Natural killer cell treated with Interleukin-12 subunit alpha and Interleukin-12 subunit beta and Interleukin-15 and Interleukin-18, amount 100 ng/mL, for 72 hours (primary cell): ENCODE measurements around the gene SND1. TPM values are rescaled to one million over a fixed set of nuclear protein-coding genes. Genes with fewer than 3 reads are reported as not detected.
A peak's percentile ranks its signal among the peaks of the same experiment; 100 is the strongest.

Source experiments
- ATAC-seq, 2 donors: fragments of 150-1000 bp; cut with Tn5 transposase in 1 of 2; sonication (Bioruptor Pico), chemical (Tn5 transposase) in 1 of 2; 2 replicates each; pipeline ENCODE4 v1.10.0; 2021
- DNase-seq: peaks from one replicate; pipeline ENCODE4 v3.0.0; 2022; ENCODE audit warnings: low spot score
- H3K27ac Mint-ChIP-seq, 2 donors: 1 replicate in 1 of 2; 2 replicates in 1 of 2; pipeline ENCODE4 v1.8.0; 2022; ENCODE audit warnings: mixed read lengths in 2 of 2, mild to moderate bottlenecking in 1 of 2, moderate library complexity in 1 of 2
- H3K27me3 Mint-ChIP-seq, 2 donors: 1 replicate in 1 of 2; 2 replicates in 1 of 2; pipeline ENCODE4 v1.8.0; 2022; ENCODE audit warnings: mixed read lengths in 2 of 2
- H3K36me3 Mint-ChIP-seq: one replicate; pipeline ENCODE4 v1.8.0; 2022; ENCODE audit warnings: mixed read lengths
- H3K4me1 Mint-ChIP-seq, 2 donors: 1 replicate in 1 of 2; 2 replicates in 1 of 2; pipeline ENCODE4 v1.8.0; 2022; ENCODE audit warnings: low read depth in 2 of 2, mixed read lengths in 2 of 2, mild to moderate bottlenecking in 1 of 2
- H3K4me3 Mint-ChIP-seq: one replicate; pipeline ENCODE4 v1.8.0; 2022; ENCODE audit warnings: mixed read lengths
- H3K9me3 Mint-ChIP-seq: 2 replicates; pipeline ENCODE4 v1.8.0; 2022; ENCODE audit warnings: mixed read lengths
- total RNA-seq, 2 donors: library from RNA; stranded (reverse); gene quantifications; one replicate each; pipeline ENCODE4 v1.2.3, GENCODE V29; 2022

The SND1 gene
- total RNA-seq, 2 donors from 2014 or later, result 311 to 347 TPM

- Mint-ChIP-seq H3K4me3 (peak overlapping the region; percentile 47), H3K27me3 (no peaks in the 10 kb centered on the region), H3K9me3 (no peaks in the 10 kb centered on the region), H3K4me1 (peaks cover 8 to 21% of the 10 kb centered on the region in 2 donors), H3K36me3 (no peaks in the 10 kb centered on the region), H3K27ac (no peak overlapping the region)
- ATAC-seq, result no peak
- DNase-seq, result no peak
Measured at GRCh38 chr7:128029405-128029995, 377.5 kb downstream of the SND1 start.

GRCh38 chr7:128030263-128030653, 378.3 kb downstream of the SND1 start:
- H3K36me3 Mint-ChIP-seq, result no peaks in the 10 kb centered on the region
- H3K27ac Mint-ChIP-seq, result no peak overlapping the region
- H3K4me3 Mint-ChIP-seq, result peak overlapping the region; percentile 68
- ATAC-seq, result no peak
- H3K4me1 Mint-ChIP-seq, result peaks cover 8 to 21% of the 10 kb centered on the region in 2 donors
- no peak for DNase-seq
- H3K27me3 Mint-ChIP-seq, result no peaks in the 10 kb centered on the region
- H3K9me3 Mint-ChIP-seq, result no peaks in the 10 kb centered on the region

- H3K36me3 Mint-ChIP-seq, result no peaks in the 10 kb centered on the region
- no peak for DNase-seq
- no peak within 1 kb of the TSS for H3K27ac Mint-ChIP-seq
- H3K4me3 Mint-ChIP-seq, result peak within 1 kb of the TSS; percentile 93
- no peaks in the 10 kb centered on the region for H3K9me3 Mint-ChIP-seq
- H3K4me1 Mint-ChIP-seq, result peaks cover 12 to 21% of the 10 kb centered on the region in 2 donors
- ATAC-seq, result peak; percentile 59 to 62
- H3K27me3 Mint-ChIP-seq, result no peaks in the 10 kb centered on the region
Measured at GRCh38 chr7:128030654-128031611, 378.9 kb downstream of the SND1 start, which contains the start of gene LRRC4. Gene LRRC4 (minus strand): TSS chr7:128031437. CDS start chr7:128030640, 797 bp downstream.

GRCh38 chr7:128031901-128032604, 380.1 kb downstream of the SND1 start:
- Mint-ChIP-seq H3K27me3 (no peaks in the 10 kb centered on the region), H3K4me1 (peaks cover 12 to 19% of the 10 kb centered on the region in 2 donors), H3K27ac (no peak overlapping the region), H3K36me3 (no peaks in the 10 kb centered on the region), H3K4me3 (peak overlapping the region; percentile 93), H3K9me3 (no peaks in the 10 kb centered on the region)
- DNase-seq, result peak; percentile 71
- peak; percentile 88 to 94 for ATAC-seq

- no peak for DNase-seq
- Mint-ChIP-seq H3K4me3 (no peak overlapping the region), H3K36me3 (no peaks in the 10 kb centered on the region), H3K4me1 (peaks cover 12 to 25% of the 10 kb centered on the region in 2 donors), H3K27me3 (no peaks in the 10 kb centered on the region), H3K9me3 (no peaks in the 10 kb centered on the region), H3K27ac (no peak overlapping the region)
- ATAC-seq, result peak; percentile 7 to 40
Measured at GRCh38 chr7:128032605-128033235, 380.7 kb downstream of the SND1 start.

- ATAC-seq (no peak), DNase-seq (no peak)
- no peaks in the 10 kb centered on the region for H3K36me3 Mint-ChIP-seq
- peak overlapping the region; percentile 58 for H3K4me3 Mint-ChIP-seq
- peaks cover 12 to 26% of the 10 kb centered on the region in 2 donors for H3K4me1 Mint-ChIP-seq
- H3K27me3 Mint-ChIP-seq, result no peaks in the 10 kb centered on the region
- no peaks in the 10 kb centered on the region for H3K9me3 Mint-ChIP-seq
- H3K27ac Mint-ChIP-seq, result no peak overlapping the region
Measured at GRCh38 chr7:128033246-128033645, 381.3 kb downstream of the SND1 start.

- Mint-ChIP-seq H3K4me3 (no peak overlapping the region), H3K27ac (no peak overlapping the region), H3K9me3 (no peaks in the 10 kb centered on the region), H3K27me3 (no peaks in the 10 kb centered on the region), H3K4me1 (peaks cover 5 to 21% of the 10 kb centered on the region in 2 donors), H3K36me3 (no peaks in the 10 kb centered on the region)
- no peak for ATAC-seq
- no peak for DNase-seq
Measured at GRCh38 chr7:128034825-128035224, 382.8 kb downstream of the SND1 start.

GRCh38 chr7:128035712-128036111, 383.7 kb downstream of the SND1 start:
- Mint-ChIP-seq H3K27me3 (no peaks in the 10 kb centered on the region), H3K4me1 (peaks cover 5 to 19% of the 10 kb centered on the region in 2 donors), H3K4me3 (no peak overlapping the region), H3K9me3 (no peaks in the 10 kb centered on the region), H3K36me3 (no peaks in the 10 kb centered on the region), H3K27ac (no peak overlapping the region)
- ATAC-seq (no peak), DNase-seq (no peak)

GRCh38 chr7:128036226-128036940, 384.4 kb downstream of the SND1 start:
- H3K4me1 Mint-ChIP-seq, result peaks cover 5 to 19% of the 10 kb centered on the region in 2 donors
- ATAC-seq (no peak), DNase-seq (no peak)
- no peaks in the 10 kb centered on the region for H3K36me3 Mint-ChIP-seq
- H3K27ac Mint-ChIP-seq, result no peak overlapping the region
- H3K4me3 Mint-ChIP-seq, result no peak overlapping the region
- H3K27me3 Mint-ChIP-seq, result no peaks in the 10 kb centered on the region
- H3K9me3 Mint-ChIP-seq, result no peaks in the 10 kb centered on the region

GRCh38 chr7:128037081-128037480, 385.1 kb downstream of the SND1 start:
- H3K4me3 Mint-ChIP-seq, result no peak overlapping the region
- no peak for ATAC-seq
- H3K27me3 Mint-ChIP-seq, result no peaks in the 10 kb centered on the region
- H3K27ac Mint-ChIP-seq, result peak overlapping the region in 1 of 2 donors; percentile 61
- H3K4me1 Mint-ChIP-seq, result peaks cover 5 to 19% of the 10 kb centered on the region in 2 donors
- no peaks in the 10 kb centered on the region for H3K36me3 Mint-ChIP-seq
- no peaks in the 10 kb centered on the region for H3K9me3 Mint-ChIP-seq
- no peak for DNase-seq

GRCh38 chr7:128037880-128038619, 386.1 kb downstream of the SND1 start:
- Mint-ChIP-seq H3K27me3 (no peaks in the 10 kb centered on the region), H3K4me3 (no peak overlapping the region), H3K27ac (peak overlapping the region in 1 of 2 donors; percentile 61), H3K9me3 (no peaks in the 10 kb centered on the region), H3K36me3 (no peaks in the 10 kb centered on the region), H3K4me1 (peaks cover 5 to 19% of the 10 kb centered on the region in 2 donors)
- no peak for DNase-seq
- no peak for ATAC-seq

- DNase-seq, result no peak
- Mint-ChIP-seq H3K36me3 (no peaks in the 10 kb centered on the region), H3K27me3 (no peaks in the 10 kb centered on the region), H3K9me3 (no peaks in the 10 kb centered on the region), H3K4me1 (peaks cover 13 to 26% of the 10 kb centered on the region in 2 donors), H3K27ac (no peak overlapping the region), H3K4me3 (no peak overlapping the region)
- no peak for ATAC-seq
Measured at GRCh38 chr7:128039544-128039953, 387.6 kb downstream of the SND1 start.
